ENCODE measurements around the gene PLK1. TPM values are rescaled to one million over a fixed set of nuclear protein-coding genes. Genes with fewer than 3 reads are reported as not detected.

PLK1 gene
- total and polyA plus RNA-seq, 2 experiments from 2014 or later: 69.0 to 141 TPM

GRCh38 chr16:23728112-23728477 is 49.4 kb downstream of the PLK1 start:
- no peak overlapping the region for H3K27ac Mint-ChIP-seq
- Histone ChIP-seq H3F3A (replicated peaks; ENCODE audit: low read depth) (no peaks in the 10 kb centered on the region), H3K9me2 (ENCODE audit: insufficient read depth) (0 out of 2 replicates have a peak, but pooled peaks cover 3% of the 10 kb centered on the region), H2AFZ (no peak overlapping the region), H3K4me2 (no peak overlapping the region), H3K27me3 (ENCODE audit: insufficient read depth) (no peaks in the 10 kb centered on the region), H3K4me1 (ENCODE audit: insufficient read depth) (peaks cover 6% of the 10 kb centered on the region; the same call in 1 of the 2 replicates), H3K79me2 (replicated peaks; ENCODE audit: insufficient read depth) (no peaks in the 10 kb centered on the region), H3K27ac (ENCODE audit: low read depth) (no peak overlapping the region), H3K36me3 (ENCODE audit: insufficient read depth) (no peaks in the 10 kb centered on the region), H3K4me3 (no peak overlapping the region), H4K20me1 (replicated peaks; ENCODE audit: insufficient read depth) (no peaks in the 10 kb centered on the region)
- DNase-seq (ENCODE audit: low spot score): no peak
- no peak; the same call in 1 of the 3 replicates for ATAC-seq
- H3K9me3 Mint-ChIP-seq: peaks cover 3% of the 10 kb centered on the region
- TF ChIP-seq POLR2AphosphoS5 (IDR thresholded peaks at IDR 0.05; ENCODE audit: low read depth) (no peak), EZH2 (IDR thresholded peaks at IDR 0.05; ENCODE audit: low read depth, unreplicated experiment) (no peak), NANOG (IDR thresholded peaks at IDR 0.05; ENCODE audit: borderline replicate concordance) (no peak), EZH2phosphoT487 (IDR thresholded peaks at IDR 0.05; ENCODE audit: unreplicated experiment) (no peak), ZNF114 (CRISPR knock-in tag; IDR thresholded peaks at IDR 0.05) (no peak), JUNB (IDR thresholded peaks at IDR 0.05; ENCODE audit: unreplicated experiment) (no peak), ETS1 (IDR thresholded peaks at IDR 0.05) (no peak), CTCF (conservative IDR thresholded peaks at IDR 0.05; ENCODE audit: low read depth in 2 of 2) (no peak), REST (IDR thresholded peaks at IDR 0.05; ENCODE audit: unreplicated experiment) (no peak), STAT1 (IDR thresholded peaks at IDR 0.05; ENCODE audit: unreplicated experiment) (no peak), CREB1 (CRISPR knock-in tag; IDR thresholded peaks at IDR 0.05; ENCODE audit: low read depth) (no peak)
- no peak overlapping the region for H3K4me3 Mint-ChIP-seq
- peaks cover 11% of the 10 kb centered on the region for H3K4me1 Mint-ChIP-seq
- peaks cover 7% of the 10 kb centered on the region for H3K27me3 Mint-ChIP-seq (ENCODE audit: insufficient read depth, low read depth, poor library complexity)
- H3K36me3 Mint-ChIP-seq (ENCODE audit: low read depth): 0 out of 3 replicates have a peak, but pooled peaks cover 1% of the 10 kb centered on the region
